ENCODE data around the gene PCK2.

The PCK2 gene

DNA sequence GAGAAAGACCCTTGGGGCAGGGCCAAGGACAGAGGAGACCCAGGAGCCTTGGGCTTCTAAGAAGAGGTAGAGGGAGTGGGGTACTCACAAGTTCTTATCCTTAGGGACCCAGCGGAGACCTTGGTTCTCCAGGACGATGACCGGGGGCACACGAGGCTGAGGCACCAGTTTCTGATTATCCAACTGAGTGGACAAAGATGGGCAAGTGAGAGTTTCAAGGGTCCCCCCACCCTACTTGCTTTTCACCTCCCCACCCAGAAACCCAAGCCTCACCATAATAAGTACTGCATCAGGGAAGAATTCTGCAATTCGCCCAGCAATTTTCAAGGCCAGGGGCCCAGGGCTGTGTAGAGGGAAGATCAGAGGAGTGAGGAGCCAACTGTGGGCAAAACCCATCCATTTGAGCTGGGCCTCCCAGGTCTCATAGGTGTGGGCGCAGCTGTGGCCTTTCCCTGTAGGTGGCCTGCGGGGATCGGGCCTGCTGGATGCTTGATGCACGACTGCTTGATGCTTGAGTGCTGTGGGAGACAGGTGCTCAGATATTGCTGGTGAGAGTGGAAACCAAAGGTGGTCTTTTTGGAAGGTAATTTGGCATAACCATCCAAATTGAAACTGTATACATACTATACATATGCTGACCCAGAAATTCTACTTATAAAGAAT is 45.3 kb downstream of the PCK2 start:
- DNase-seq: peak in 1 of 2 donors; percentile 31

DNA sequence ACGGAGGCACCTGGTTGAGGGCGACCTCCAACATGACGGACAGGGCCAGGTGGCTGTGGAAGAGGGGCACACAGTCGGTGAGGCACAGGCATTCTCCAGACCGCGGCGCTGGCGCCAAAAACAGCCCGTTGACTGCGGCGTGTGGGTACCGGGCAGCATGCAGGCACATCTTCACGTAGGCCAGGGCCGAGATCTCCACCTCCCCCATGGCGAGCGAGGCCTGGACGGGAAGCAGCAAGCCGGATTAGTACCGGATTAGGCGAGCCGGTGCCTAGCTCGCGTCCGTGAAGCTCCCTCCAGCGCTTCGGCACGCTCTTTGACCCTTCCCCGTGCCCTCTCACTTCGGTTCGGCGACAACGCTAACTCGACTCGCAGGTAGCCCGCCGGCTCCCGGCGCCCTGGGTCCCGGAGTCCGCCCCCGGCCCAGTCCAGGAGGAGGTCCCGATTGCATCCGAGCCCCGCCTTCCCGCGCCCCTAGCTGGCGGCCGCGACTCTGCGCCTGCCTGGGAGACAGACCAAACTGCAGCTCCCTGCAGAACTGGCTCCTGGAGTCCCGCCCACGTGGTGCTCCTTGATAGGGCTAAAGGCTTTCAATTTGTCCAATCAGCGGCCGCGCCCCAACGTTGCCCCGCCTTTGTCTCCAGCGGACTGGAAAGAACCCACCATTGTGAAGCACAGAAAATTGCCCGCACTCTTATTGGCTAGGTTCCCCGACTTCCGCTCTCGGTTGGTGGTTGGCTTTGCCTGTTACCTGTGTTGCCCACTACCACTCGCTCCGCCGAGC is 47.2 kb downstream of the PCK2 start, which contains the start of gene EMC9:
TSS of gene EMC9 (minus strand) at position 495 of the 784 bp plus-strand sequence. CDS start at position 208, 287 bp downstream.
- DNase-seq: peak; percentile 99

- DNase-seq: no peak
Observed at GRCh38 chr14:24143511-24143910, 49.4 kb downstream of the PCK2 start.

GRCh38 chr14:24144451-24144850 is 50.3 kb downstream of the PCK2 start:
- DNase-seq: no peak

DNA sequence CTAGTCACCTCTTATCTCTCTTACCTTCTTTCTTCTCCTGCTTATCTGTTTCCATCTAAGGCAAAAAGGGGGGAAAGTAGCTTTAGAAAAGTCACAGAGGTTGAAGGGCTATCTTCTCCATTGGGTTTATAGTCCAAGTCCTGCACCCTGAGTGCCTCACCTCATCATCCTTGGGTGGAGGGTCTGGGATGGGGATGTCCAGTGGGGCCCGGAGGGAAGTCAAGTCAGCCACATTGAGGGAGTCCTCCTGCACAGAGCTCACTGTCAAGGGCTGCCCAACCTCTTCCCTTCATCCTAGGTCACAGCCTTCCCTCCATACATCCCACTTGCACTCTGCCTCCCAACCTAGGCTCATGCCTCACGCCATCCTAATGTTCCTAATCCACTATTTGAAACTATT is 51.1 kb downstream of the PCK2 start:
- DNase-seq: no peak

GRCh38 chr14:24145690-24146452 is 51.8 kb downstream of the PCK2 start:
- DNase-seq: no peak

- peak; percentile 87 to 92 for DNase-seq
Observed at GRCh38 chr14:24146453-24146977, 52.4 kb downstream of the PCK2 start, which contains the start of gene PSME2. TSS of gene PSME2 (minus strand) at chr14:24146610. CDS start at chr14:24146581, 29 bp downstream.

DNA sequence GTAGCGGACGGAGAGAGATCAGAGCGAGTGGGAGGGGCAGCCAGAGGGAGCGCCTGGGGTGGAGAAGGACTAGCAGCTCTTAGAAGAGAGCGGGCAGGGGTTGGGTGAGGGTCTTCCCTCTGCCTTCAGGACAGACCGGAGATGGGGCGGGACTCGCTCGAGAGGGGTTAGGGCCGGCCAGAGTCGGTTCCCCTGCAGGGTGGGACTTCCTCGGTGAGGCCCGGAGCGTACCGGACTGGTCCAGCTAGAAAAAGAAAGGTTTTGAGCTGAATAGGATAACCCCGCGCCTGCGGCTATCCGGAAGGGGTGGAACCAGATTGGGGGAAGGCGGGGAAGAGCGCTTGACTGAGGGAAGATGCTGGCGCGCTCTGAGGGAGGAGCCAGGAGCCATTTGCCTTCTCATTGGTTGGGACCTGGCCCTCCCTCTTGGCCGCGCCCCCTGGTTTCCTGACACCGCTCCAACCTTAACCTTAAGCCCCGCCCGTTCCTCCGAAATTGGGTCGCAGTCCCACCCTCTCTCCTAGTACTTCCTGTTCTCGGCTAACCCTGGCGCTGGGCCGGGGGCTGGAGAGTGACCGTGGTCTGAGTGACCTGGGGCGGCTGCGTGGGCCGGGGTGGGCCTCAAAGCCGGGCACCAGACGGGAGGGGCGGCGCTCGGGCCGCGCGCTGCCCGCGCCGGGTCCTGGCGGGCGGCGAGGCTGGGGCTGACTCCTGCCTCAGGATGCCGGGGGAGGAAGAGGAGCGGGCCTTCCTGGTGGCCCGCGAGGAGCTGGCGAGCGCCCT is 53.1 kb downstream of the PCK2 start, which contains the start of gene RNF31:
TSS of gene RNF31 (plus strand) at position 521 of the 783 bp plus-strand sequence. CDS start at position 722, 201 bp downstream.
- peak; percentile 97 for DNase-seq

- no peak for DNase-seq
Observed at GRCh38 chr14:24147761-24148428, 53.8 kb downstream of the PCK2 start.

DNA sequence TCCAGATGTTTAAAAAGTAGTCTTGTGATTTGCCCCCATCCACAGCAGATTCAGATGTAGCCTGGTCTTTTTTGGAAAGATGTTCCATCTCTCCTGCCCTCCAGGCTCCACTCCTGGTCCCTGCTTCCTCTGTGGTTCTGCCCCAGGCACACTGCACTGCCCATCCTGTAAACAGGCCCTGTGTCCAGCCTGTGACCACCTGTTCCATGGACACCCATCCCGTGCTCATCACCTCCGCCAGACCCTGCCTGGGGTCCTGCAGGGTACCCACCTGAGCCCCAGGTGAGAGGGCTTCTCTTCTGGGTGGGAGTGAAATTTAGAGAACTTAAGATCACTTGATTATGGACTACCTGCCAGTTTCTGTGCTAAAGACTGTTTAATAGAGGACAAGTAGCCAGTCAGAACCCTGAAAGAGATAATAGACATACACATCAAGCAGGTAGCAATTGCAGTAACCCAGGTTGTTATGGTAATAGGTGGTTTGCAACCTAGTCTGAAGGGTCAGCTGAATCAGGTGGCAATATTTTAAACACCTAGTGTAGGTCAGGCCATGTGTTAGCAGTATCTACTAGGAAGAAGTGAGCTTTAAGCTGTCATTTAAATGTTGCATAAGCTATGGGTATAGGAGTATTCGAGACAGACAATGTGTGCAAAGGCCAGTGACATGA is 55.3 kb downstream of the PCK2 start:
- DNase-seq: no peak

DNA sequence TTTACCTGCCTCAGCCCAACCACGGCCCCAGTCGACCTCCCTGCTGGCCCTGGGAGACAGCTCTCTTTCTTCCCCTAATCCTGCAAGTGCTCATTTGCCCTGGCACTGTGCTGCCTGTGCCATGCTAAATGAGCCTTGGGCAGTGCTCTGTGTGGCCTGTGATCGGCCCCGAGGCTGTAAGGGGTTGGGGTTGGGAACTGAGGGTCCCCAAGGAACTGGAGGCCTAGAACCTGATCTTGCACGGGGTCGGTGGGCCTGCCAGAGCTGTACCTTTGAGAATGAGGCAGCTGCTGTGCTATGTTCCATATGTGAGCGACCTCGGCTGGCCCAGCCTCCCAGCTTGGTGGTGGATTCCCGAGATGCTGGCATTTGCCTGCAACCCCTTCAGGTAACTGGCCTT is 56.0 kb downstream of the PCK2 start:
- DNase-seq: no peak

- DNase-seq: no peak
Observed at GRCh38 chr14:24150567-24150966, 56.5 kb downstream of the PCK2 start.

DNA sequence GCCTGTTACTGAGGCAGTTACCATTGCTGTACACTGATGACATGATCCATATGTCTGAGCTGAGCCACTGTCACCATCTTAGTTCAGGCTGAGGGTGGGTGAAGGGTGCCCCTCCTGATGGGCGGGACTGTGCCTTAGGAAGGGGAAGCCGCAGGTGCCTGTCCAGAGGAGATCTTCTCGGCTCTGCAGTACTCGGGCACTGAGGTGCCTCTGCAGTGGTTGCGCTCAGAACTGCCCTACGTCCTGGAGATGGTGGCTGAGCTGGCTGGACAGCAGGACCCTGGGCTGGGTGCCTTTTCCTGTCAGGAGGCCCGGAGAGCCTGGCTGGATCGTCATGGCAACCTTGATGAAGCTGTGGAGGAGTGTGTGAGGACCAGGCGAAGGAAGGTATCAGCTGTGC is 56.9 kb downstream of the PCK2 start:
- no peak for DNase-seq

GRCh38 chr14:24151404-24152080 is 57.4 kb downstream of the PCK2 start:
- no peak for DNase-seq
